Measurements from ENCODE around the gene PDE4B. TPM values are rescaled to one million over a fixed set of nuclear protein-coding genes. Genes with fewer than 3 reads are reported as not detected.

PDE4B gene
- total RNA-seq, 1 donor, result 2.3 TPM

DNA sequence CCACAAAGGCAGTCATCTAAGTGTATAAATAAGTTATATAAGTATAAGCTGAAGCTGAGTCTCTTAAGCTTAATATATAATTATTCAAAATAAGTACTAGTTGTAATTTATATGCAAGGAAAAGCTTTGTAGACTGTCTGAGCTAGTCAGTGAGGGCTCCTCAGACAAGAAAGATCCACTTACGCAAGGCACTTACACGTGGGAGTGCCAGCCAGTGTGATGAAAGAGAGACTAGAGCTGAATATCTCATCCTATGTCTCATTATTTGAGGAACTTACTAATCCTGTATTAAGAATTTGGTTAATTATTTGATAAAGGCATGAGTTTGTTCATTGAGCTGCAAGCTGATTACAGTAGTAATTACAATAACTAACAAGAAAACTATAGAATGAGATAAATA is 146.9 kb downstream of the PDE4B start:
- TF ChIP-seq, protein P1, sequence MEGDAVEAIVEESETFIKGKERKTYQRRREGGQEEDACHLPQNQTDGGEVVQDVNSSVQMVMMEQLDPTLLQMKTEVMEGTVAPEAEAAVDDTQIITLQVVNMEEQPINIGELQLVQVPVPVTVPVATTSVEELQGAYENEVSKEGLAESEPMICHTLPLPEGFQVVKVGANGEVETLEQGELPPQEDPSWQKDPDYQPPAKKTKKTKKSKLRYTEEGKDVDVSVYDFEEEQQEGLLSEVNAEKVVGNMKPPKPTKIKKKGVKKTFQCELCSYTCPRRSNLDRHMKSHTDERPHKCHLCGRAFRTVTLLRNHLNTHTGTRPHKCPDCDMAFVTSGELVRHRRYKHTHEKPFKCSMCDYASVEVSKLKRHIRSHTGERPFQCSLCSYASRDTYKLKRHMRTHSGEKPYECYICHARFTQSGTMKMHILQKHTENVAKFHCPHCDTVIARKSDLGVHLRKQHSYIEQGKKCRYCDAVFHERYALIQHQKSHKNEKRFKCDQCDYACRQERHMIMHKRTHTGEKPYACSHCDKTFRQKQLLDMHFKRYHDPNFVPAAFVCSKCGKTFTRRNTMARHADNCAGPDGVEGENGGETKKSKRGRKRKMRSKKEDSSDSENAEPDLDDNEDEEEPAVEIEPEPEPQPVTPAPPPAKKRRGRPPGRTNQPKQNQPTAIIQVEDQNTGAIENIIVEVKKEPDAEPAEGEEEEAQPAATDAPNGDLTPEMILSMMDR (IDR thresholded peaks at IDR 0.05; ENCODE audit: insufficient read depth, low read length), result no peak
- H3K4me3 ChIP-seq (ENCODE audit: low read depth, low read length), result no peak overlapping the region
- no peak for DNase-seq (ENCODE audit: low read depth)

DNA sequence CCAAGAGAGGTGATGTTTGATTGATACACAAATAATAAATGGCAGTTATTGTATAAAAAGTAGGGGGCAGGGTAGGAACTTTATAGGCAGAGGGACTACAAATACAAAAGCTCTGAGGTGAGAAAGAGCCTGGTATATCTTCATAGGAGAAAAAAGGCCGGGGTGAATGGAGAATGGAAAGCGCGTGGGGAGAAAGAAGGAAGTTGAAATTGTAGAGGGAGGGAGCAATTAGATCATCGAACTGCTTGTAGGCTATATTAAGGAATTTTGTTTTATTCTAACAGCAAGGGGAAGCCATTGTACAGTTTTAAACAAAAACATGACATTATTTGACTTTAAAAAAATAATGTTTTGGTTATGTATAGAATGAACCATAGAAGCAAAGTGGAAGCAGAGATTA is 147.4 kb downstream of the PDE4B start:
- no peak overlapping the region for H3K4me3 ChIP-seq (ENCODE audit: low read depth, low read length)
- TF ChIP-seq, protein P1 (IDR thresholded peaks at IDR 0.05; ENCODE audit: insufficient read depth, low read length), result no peak
- no peak for DNase-seq (ENCODE audit: low read depth)

DNA sequence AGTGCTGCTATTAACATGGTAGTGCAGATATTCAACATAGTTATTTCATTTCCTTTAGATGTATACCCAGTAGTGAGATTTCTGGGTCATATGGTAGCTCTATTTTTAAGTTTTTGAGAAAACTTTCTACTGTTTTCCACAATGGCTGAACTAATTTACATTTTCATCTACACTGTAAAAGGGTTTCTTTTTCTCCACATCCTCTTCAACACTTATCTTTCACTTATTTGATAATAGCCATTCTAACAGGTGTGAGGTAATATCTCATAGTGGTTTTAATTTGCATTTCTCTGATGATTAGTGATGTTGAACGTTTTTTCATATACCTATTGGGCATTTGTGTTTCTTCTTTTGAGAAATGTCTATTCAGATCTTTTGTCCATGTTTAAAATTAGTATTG is 149.8 kb downstream of the PDE4B start:
- TF ChIP-seq, protein P1 (IDR thresholded peaks at IDR 0.05; ENCODE audit: insufficient read depth, low read length), result no peak
- DNase-seq (ENCODE audit: low read depth), result no peak
- H3K4me3 ChIP-seq (ENCODE audit: low read depth, low read length), result no peak overlapping the region

DNA sequence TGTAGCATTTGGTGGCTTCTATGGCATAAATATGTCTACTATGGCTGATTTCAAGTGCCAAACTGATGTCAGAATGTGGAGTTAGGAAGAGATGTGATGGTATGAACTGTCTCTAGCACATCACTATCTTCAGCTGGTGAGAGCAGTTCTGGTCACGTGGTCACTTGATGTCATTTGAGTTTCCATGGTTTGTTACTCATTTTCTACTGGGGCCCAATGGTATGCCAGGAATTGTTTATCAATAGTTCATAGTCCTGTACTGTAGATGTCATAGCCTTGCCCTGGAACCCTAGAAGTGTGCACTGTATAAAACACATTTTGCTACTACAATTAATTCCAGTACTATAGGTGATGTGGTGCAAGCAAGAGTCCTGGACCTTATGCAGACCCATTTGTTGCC is 153.7 kb downstream of the PDE4B start:
- TF ChIP-seq, protein P1 (IDR thresholded peaks at IDR 0.05; ENCODE audit: insufficient read depth, low read length), result no peak
- no peak for DNase-seq (ENCODE audit: low read depth)

DNA sequence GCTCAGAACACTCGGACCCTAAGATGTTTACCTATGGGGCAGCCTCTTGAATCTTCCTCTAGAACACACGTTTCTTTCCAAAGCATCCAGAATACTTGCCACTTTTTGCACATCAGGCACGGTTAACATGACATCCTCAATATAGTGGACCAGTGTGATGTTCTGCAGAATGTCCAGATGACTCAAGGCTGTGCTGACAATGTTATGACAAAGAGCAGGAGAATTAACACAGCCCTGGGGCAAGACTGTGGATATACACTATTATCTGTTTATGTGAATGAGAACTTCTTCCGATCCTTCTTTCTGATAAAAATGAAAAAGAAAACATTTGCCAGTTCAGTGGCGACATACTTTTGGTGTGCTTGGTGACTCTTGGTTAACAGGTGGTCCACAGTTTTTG is 154.3 kb downstream of the PDE4B start:
- no peak for DNase-seq (ENCODE audit: low read depth)
- TF ChIP-seq, protein P1 (IDR thresholded peaks at IDR 0.05; ENCODE audit: insufficient read depth, low read length), result no peak
- H3K4me3 ChIP-seq (ENCODE audit: low read depth, low read length), result no peak overlapping the region

More for the DNA sequence above, 153.7 kb downstream of the PDE4B start:
- no peak overlapping the region for H3K4me3 ChIP-seq (ENCODE audit: low read depth, low read length)

DNA sequence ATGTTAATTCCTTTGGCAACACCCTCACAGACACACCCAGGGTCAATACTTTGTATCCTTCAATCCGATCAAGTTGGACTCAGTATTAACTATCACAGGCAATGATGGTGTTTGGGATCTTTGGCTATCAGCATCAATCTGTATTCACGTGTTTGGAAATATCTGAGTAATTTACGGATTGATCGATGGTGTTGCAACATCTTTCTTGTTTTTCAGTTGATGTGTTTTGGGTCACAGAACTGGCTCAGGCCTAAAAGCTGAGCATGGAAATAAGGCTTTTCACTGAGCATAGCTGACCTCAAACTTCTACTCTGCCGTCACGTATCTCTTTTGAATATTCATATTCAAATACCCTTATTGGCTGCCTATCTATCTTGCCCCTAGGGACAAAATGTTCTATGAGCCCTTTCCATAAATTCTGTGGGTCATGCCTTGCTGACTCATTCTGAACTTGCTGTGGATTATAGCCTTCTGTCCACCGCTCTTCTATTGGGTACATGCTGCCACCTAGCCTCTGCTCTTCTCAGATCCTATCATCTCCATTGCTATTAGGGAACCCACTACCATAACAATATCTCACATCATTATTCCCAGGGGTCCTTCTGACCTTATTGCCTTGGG is 156.0 kb downstream of the PDE4B start:
- peak; percentile 36 for DNase-seq (ENCODE audit: low read depth)
- no peak overlapping the region for H3K4me3 ChIP-seq (ENCODE audit: low read depth, low read length)
- TF ChIP-seq, protein P1 (IDR thresholded peaks at IDR 0.05; ENCODE audit: insufficient read depth, low read length), result no peak

DNA sequence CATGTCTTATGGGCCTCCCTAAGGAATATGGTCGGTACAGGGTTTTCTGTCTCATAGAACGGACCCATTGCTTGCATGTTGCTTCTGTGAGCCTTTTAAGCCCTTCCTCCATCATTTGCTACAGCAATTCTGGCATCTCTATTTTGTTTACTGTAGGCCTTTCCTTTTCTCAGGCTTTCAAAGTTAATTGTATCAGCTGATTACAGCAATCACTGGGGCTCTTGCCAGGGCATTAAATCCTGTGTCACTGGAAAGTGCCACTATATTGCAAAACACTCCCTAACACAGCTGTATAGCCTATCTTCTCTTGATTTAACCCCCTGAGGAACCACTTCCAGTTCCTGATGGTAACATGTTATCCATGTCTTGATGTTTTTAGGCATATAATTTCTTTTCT is 156.5 kb downstream of the PDE4B start:
- TF ChIP-seq, protein P1 (IDR thresholded peaks at IDR 0.05; ENCODE audit: insufficient read depth, low read length), result no peak
- H3K4me3 ChIP-seq (ENCODE audit: low read depth, low read length), result no peak overlapping the region
- peak; percentile 8 for DNase-seq (ENCODE audit: low read depth)
